ENCODE measurements around the gene CYP4A11.
"Not testable (repeated sequence)": the region's sequence is repeated elsewhere in the genome, so short reads cannot be mapped to it uniquely, and the experiment has no call there.

- TF ChIP-seq CTCF (IDR thresholded peaks at IDR 0.05 in 4 of 5, conservative IDR thresholded peaks at IDR 0.05 in 1 of 5); POLR2A (IDR thresholded peaks at IDR 0.05): not testable (repeated sequence)
Observed at GRCh38 chr1:46955116-46955515, 13.8 kb upstream of the CYP4A11 start.
